Glutamatergic neuron (in vitro differentiated cells): ENCODE results near the gene GAS1. TPM values are rescaled to one million over a fixed set of nuclear protein-coding genes. Genes with fewer than 3 reads are reported as not detected.

Source experiments
- DNase-seq: peaks from one replicate; pipeline ENCODE4 v3.0.0; 2022
- H3K27ac Mint-ChIP-seq: one replicate; pipeline ENCODE4 v1.8.0; 2020; ENCODE audit warnings: mild to moderate bottlenecking, mixed read lengths, inconsistent platforms; ENCODE audit not compliant: unreplicated experiment
- H3K27me3 Mint-ChIP-seq: one replicate; pipeline ENCODE4 v1.8.0; 2020; ENCODE audit warnings: mild to moderate bottlenecking, moderate library complexity, mixed read lengths, inconsistent platforms; ENCODE audit not compliant: unreplicated experiment
- H3K36me3 Mint-ChIP-seq: one replicate; pipeline ENCODE4 v1.8.0; 2020; ENCODE audit warnings: mild to moderate bottlenecking, mixed read lengths, inconsistent platforms; ENCODE audit not compliant: unreplicated experiment
- H3K4me1 Mint-ChIP-seq: one replicate; pipeline ENCODE4 v1.8.0; 2020; ENCODE audit warnings: mild to moderate bottlenecking, low read depth, mixed read lengths, inconsistent platforms; ENCODE audit not compliant: unreplicated experiment
- H3K4me3 Mint-ChIP-seq: one replicate; pipeline ENCODE4 v1.8.0; 2020; ENCODE audit warnings: mild to moderate bottlenecking, mixed read lengths, inconsistent platforms; ENCODE audit not compliant: unreplicated experiment
- H3K9me3 Mint-ChIP-seq: one replicate; pipeline ENCODE4 v1.8.0; 2020; ENCODE audit warnings: mild to moderate bottlenecking, moderate library complexity, mixed read lengths, inconsistent platforms; ENCODE audit not compliant: unreplicated experiment
- CTCF ChIP-seq: fragments of 200-600 bp; sonication (generic); IDR thresholded peaks from one replicate; pipeline ENCODE4 v1.5.0; 2021; ENCODE audit not compliant: partially characterized antibody, unreplicated experiment
- total RNA-seq: library from RNA; stranded (reverse); fragmentation: NEBNext Ultra II Directional; extraction: Animal tissue kit (Norgen Biotek cat#: 25700); gene quantifications from one replicate; pipeline ENCODE4 v1.2.1, GENCODE V29; 2021; ENCODE audit not compliant: unreplicated experiment

The GAS1 gene
- total RNA-seq, 1 donor from 2014 or later, result 6.1 TPM

- no peak for TF ChIP-seq CTCF
- Mint-ChIP-seq H3K27ac (peak overlapping the region; percentile 12), H3K27me3 (peaks cover 6% of the 10 kb centered on the region)
Observed at GRCh38 chr9:86903734-86904085, 43.6 kb downstream of the GAS1 start.

GRCh38 chr9:86902991-86903733 lies 44.1 kb downstream of the GAS1 start:
- no peak for TF ChIP-seq CTCF
- Mint-ChIP-seq H3K4me1 (peaks cover 15% of the 10 kb centered on the region), H3K27me3 (peaks cover 6% of the 10 kb centered on the region), H3K4me3 (peak overlapping the region; percentile 85), H3K36me3 (no peaks in the 10 kb centered on the region), H3K9me3 (peaks cover 3% of the 10 kb centered on the region), H3K27ac (peak overlapping the region; percentile 12)
- DNase-seq, result peak; percentile 25

More at GRCh38 chr9:86903734-86904085, 43.6 kb downstream of the GAS1 start:
- Mint-ChIP-seq H3K36me3 (no peaks in the 10 kb centered on the region), H3K4me1 (peaks cover 11% of the 10 kb centered on the region), H3K4me3 (peak overlapping the region; percentile 74), H3K9me3 (peaks cover 3% of the 10 kb centered on the region)
- DNase-seq, result no peak

GRCh38 chr9:86902586-86902985 lies 44.7 kb downstream of the GAS1 start:
- Mint-ChIP-seq H3K4me3 (peak overlapping the region; percentile 85), H3K27me3 (peaks cover 6% of the 10 kb centered on the region), H3K27ac (no peak overlapping the region), H3K9me3 (peaks cover 3% of the 10 kb centered on the region), H3K4me1 (peaks cover 17% of the 10 kb centered on the region), H3K36me3 (no peaks in the 10 kb centered on the region)
- TF ChIP-seq CTCF, result no peak
- peak; percentile 26 for DNase-seq

- H3K4me1 Mint-ChIP-seq, result peaks cover 17% of the 10 kb centered on the region
- H3K27me3 Mint-ChIP-seq, result peaks cover 6% of the 10 kb centered on the region
- H3K27ac Mint-ChIP-seq, result no peak overlapping the region
- peak overlapping the region; percentile 85 for H3K4me3 Mint-ChIP-seq
- no peak for TF ChIP-seq CTCF
- no peaks in the 10 kb centered on the region for H3K36me3 Mint-ChIP-seq
- DNase-seq, result no peak
- peaks cover 3% of the 10 kb centered on the region for H3K9me3 Mint-ChIP-seq
Observed at GRCh38 chr9:86902176-86902575, 45.1 kb downstream of the GAS1 start.

GRCh38 chr9:86901511-86901910 lies 45.8 kb downstream of the GAS1 start:
- Mint-ChIP-seq H3K4me1 (peaks cover 17% of the 10 kb centered on the region), H3K36me3 (no peaks in the 10 kb centered on the region), H3K4me3 (no peak overlapping the region), H3K27me3 (peaks cover 6% of the 10 kb centered on the region), H3K9me3 (peaks cover 3% of the 10 kb centered on the region), H3K27ac (no peak overlapping the region)
- TF ChIP-seq CTCF, result no peak
- DNase-seq, result no peak
